CD4-positive, alpha-beta T cell treated with Interleukin-2 at 100 ng/mL for 4 hours (primary cell): ENCODE data around the gene CDX2.

Experiments
- DNase-seq: peaks from one replicate; pipeline ENCODE4 v3.0.0-alpha.2; 2020; ENCODE audit warnings: low spot score

The CDX2 gene

DNA sequence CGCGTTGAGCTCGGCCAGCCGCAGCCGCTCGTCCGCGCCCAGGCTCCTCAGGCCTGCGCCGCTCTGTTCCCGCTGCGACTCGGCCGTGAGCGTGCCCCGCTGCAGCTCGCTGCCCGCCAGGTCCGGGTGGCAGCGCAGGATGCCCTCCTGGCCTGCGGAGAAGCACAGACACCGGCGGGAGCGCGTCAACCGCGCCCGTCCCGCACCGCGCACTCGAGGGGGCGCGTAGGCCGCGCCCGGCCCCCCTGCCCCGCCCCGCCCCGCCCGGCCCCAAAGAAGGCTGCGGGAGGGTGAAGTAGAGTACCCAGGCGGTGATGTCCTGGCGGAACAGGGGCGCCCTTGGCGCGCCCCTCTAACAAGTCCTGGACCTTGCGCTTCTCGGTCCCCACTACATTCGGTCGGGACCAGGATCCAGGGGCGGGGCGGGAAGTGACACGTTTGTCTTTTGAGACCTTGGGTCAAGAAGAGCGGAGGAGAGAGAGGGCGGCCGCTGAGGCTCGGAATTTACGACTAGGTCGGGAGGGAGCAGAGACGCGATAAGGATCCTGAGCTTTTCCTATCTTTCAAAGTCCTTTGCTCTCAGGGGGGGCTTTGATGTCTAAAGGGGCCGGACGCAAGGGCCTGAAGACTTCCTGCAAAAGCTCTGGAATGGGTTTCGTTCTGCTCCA is 9.3 kb upstream of the CDX2 start:
- no peak for DNase-seq

DNA sequence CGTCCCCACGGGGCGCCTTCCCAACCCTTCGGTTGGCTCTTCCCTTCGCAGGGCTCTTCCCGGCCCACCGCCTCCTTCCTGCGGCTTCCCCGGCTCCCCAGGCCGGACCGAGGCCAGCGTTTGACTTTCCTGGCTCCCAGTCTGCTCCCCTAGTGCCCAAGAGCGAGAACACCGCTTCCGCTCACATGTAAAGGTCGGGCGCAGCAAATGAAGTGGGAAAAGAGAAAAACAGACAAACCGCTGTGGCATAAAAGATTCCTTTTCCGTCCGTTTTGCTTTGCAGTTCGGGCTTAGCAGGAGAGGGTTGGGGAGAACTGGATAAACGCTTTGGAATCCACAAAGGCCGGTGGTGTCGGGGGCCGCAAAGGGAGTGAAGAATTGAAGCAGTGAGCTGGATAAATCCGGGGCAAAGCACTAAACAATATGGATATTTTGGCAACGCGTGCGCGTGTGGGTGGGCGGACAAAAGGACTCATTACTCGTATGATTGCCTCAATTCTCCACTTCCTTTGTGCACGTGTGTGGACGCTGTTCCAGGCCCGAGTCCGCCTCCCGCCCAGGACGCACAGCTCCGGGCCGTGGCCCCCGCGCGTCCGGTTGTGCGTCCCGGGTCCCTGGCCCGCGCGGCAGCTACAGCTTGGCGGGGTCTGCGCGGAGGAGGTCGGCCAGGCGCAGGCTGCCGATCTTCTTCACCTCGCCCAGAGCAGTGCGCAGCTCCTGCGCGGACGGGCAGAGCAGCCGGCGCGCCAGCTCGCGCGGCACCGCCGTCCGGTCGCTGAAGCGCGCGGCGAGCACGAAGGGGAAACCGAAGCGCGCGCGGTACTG is 8.6 kb upstream of the CDX2 start:
- DNase-seq, result no peak

DNA sequence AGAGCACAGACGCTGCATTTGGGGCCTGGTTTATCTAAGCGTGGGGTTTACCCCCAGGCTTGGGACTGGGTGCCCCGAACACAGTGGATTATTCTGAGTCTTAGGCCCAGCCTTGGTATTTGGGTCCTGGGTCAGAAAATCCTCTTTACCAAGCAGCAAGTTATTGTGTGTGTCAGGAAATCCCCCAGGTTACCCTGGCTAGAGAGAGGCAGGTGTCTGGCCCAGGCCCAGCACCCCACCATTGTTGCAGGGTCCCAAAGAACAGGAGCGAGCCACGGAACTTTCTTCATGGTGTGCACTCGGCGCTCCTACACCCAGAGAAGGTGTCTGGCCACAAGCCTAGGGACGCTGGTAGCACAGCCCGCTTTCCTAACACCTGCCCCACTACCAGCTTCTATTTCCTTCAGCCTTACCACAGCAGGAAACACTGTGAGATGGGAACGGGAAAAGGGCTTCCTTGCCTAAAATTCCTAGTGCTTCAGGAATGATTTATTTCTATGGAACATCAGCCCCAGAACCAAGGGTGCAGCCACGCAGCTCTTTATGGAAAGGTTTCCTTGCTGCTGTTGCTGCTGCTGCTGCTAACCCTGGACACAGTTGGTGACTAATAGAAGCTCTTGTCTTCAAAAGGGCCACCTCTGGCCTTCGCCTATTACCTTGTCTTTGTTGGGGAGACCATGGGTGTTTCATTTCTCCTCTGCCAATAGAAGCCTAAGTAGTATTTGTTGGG is 7.4 kb upstream of the CDX2 start:
- DNase-seq, result no peak

DNA sequence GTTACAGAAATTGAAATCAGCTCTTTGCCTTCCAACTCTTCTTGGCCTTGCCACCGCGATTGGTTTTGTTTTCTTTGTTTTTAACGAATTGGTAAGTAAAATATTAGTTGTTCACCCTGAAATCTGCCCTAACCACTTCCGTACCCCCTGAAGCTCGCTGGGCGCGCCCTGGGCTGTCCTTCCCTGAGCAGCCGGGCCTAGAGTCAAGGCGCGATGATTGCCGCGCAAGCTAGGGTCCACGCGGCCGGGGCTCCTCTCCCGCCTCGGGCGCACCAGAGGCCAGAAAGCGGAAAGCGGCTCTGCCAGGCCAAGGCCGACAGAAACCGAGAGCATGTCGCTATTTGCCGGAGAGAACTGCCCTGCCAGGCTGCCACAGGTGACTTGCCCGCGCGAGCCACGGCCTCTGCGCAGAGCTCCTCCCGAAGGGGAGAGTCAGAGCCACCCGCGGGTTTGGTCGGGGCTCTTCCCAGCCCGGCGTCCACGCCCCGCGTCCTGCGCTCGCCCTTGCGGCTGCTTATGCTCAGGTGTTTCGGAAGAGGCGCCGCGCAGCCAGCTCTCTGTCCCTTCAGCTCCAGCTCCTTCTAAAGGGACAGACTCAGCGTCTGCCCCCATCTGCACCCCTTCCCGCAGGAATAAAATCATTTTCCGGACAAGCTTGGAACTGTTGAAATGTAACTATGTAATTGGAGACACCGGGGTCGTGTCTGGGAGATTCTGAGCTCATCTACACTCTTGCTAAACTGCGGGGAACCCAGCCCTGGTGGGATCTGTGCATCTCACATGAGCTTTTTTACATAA is 6.6 kb upstream of the CDX2 start:
- no peak for DNase-seq

DNA sequence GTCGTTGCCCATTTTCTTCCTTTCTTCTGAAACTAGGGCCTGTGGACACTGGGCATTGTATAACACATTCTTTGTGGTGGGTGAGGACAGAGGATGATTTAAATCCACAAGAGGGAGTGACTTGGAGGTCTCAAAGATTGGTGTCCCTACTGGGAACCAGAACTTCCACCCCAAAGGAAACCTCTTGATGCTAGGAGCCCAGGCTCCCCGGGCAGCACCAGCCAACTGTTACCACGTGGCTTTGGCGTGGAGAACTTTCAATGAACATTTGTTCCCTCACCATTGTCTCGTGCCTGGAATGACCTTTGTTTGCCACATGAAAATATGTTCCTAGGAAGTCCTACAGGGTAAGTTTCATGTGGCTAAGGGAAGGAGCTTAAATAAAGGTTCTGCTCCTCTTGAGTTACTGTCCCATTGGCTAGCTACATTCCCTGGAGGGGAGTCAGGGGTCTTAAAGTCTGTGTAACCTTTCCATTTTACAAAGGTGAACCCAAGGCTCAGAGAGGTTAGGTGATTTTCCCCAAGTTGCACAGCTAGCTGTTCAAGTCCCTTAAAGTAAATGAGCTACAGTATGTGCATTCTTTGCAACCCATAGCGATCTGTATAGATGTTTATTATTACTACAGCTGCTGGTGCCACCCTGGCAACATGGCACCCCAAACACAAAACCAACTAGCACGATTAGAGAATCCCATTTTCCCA is 5.0 kb upstream of the CDX2 start:
- DNase-seq, result no peak

DNA sequence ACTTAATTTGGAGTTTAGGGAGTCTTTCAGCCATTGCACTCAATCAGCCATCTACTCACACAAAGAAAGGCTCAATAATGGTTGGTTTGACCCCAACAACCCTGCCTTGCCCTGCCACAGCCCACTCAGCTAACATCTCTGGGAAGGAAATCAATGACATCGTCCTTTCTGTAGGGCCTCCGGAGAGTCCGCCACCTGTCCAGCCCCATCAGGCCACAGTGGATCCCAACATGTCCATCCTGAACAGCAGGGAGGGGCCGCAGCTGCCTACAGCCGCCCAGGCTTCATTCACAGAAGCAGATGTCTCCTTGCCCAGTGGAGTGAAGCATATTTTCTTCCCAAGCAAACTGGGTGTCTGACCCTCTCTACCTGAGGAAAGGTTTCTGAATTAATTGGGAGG is 4.2 kb upstream of the CDX2 start:
- DNase-seq, result no peak

DNA sequence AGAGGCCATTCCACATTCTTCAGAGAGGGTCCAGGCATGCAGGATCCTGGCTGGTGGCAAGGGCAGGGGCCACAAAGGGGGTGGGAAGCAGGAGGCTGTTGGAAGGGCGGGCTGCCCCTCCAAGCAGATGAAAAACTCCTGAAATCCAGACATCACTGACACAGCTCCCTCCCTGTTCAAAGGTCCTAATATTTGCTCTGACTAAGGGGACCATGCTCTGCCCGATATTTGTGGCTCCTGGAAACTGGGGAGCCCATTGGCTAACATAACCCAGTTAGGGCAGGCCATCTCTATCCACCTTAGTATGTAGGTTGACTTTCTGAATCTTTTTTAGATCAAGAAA is 3.3 kb upstream of the CDX2 start:
- no peak for DNase-seq

DNA sequence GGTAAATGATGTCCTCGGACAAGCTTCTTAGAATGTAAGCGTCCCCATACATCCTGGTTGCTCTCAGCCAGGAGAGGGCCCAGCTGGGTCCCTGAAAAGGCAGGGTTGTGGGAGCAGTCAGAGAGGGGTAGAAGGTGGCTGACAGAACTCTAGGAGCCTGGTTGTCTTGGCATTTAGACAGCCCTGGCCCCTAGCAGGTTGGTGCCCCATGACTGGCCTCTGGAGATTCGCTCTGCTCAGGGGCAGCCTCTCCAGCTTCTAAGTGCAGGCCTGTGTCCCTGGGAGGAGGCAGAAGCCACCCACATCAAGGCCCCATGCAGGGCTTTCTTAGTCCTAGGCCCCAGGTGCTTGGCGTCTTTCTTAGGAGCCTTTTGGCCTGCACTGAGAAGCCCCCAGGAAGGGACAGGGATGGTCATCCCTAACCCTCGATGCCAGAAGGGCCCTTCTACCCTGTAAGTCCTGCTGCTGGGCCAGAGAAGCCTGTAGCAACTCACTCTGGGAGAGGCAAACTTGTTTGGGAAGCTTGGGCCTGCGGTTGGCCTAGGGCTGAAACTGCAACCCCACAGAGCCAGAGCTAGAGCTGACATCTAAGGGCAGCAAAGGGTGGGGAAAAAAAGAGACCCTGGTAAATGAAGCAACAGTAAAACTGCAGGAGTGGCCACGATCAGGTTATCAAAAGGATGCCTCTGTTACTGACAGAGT is 2.8 kb upstream of the CDX2 start:
- DNase-seq, result no peak

DNA sequence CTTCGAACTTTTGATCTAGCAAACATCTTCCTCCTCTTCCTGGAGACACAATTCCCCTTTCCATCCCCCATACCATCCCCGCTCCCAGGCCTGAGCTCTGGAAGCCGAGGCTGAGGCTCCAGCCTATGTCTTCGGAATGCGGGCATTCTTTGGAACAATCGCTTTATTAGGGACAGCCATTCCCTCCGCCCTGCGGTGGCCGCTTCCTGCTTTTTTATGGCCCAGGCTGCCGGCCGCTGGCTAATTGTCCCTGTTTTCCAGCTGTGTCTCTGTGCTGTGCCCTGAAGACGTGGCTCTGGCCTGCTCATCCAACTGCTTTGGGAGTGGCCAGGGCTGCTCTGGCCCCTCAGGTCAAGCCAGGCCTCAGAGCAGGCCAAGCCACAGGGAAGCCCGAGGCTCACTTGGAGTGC is 2.1 kb upstream of the CDX2 start:
- no peak for DNase-seq

DNA sequence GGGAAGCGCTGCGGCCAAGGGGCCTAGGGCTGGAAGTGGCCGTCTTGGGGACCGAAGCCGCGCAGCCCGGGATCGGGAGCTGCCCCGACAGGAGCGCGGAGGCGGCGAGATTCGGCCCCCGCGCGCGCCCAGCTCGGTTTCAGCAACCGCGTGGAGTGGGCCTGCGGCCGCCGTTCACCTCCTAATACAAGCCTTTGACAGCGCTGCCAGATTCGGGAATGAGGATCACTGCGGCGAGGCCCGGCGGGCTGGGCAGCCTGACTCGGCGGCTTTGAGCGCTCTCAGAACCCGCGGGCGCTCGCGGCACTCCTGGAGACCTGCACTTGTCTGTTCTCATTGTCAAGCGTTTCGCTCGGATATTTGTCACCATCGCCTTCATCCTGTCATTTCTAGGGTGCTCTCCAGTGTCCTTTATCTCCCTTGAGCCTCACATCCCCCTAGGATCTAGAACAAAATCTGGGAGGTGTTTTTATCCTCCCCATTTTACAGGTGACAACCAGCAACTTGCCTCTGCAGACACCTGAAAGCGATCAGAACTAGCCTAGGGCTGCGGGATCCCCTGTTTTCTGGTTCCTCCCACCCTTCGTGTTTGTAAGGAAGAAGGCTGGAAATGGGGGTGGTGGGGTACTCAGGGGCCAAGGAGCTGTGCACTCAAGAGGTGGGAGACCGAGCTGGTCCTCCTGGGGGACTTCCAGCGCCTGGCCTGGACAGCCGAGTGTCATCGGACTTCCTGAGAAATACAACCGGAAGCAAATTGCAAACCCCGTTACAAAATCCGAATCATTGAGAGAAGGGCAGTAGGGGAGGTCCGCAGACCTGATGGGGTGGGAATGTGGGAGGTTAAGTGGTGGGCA is 1.5 kb upstream of the CDX2 start:
- no peak for DNase-seq

DNA sequence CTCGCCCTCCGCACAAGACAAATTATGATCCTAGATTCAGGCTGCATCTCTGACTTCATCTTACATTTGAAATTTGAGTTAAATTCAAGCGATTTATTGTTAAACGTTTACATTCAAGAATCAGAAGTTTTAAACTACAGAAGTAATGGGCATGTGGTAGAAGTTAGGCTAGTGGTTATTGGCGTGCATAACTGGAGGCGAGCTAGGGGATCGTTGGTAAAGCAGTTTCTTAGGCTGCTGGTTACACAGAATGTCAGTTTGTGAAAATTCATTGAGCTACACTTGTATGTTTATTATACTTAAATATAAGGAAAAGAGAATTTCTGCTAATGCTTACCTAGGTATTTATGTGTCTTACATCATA is 733 bp upstream of the CDX2 start:
- DNase-seq, result no peak

DNA sequence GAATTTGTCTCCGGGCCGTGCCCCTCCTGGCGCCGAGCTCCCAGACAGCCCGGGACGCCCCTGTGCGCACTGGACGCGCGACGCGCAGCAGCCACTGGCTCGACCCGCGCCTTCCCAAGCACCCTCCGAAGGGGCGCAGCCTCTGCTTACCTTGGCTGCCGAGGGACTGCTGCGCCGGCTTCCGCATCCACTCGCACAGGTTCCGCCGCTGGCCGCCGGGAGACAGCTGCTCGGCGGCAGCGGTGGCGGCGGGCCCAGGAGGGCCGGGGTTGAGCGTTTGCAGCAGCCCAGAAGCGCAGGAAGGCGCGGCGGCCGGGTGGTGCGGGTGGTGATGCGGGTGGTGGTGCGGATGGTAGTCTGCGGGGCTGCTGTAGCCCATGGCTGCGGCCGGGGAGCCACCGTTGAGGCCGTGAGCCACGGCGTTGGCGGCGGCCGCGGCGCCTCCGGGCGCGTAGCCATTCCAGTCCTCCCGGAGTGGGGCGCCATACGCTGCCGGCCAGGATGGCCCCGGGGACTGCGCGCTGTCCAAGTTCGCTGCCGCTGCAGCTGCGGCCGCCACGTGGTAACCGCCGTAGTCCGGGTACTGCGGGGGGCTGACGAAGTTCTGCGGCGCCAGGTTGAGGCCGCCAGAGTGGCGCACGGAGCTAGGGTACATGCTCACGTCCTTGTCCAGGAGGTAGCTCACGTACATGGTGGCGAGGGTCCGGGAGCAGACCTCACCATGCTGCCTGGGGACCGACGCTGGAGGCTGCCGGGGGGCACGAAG is 616 bp downstream of the CDX2 start:
- no peak for DNase-seq

DNA sequence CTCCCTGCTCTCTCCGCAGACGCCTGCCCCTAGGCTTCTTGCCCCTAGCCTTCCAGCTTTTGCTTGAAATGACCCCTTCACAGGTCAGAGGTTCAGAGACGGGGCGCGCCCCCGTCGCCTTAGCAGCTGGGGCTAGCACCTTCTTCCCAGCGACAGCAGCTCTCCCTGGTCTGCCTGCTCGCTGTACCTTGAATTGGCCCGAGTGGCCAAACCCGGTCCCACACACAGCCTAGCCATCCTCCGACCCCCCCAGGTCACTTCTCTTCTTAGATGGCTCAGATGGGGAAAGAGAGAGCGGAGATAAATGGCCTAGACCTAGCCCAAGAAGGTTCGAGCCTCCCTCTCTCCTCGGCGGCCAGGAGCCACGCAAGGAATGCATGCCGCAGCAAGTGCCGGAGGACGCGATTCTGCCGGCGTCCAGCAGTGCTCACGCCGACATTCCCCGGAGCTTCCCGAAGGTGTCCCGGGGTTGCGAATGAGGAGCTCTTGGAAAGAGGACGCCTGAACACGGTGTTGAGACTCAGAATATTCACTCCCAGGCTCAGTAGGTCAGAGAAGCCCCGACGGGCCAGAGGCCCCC is 1.3 kb downstream of the CDX2 start:
- DNase-seq, result no peak

DNA sequence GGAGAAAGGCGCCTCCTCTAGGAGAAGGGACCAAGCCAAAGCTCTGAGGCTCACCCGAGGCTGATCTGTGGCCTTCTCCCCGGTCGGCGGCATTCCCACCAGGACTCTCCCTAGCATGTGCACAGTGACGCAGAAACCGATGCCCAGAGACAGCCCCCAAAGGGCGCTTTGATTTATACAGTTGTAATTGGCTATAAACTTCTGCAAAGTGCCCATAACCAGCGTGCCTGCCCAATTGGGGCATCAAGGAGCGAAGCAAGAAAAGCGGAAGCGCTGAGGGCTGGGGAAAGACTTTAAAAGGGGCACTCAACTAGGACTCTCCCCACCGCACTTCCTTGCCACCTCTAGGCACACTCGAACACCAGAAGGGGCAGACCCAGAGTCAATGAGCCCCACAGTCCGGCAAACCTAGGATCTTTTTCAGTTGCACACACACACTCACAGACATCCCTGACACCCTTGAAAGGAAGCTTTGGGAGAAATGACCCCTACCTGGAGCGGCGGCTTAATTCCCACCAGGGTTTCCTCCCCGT is 1.8 kb downstream of the CDX2 start:
- no peak for DNase-seq

DNA sequence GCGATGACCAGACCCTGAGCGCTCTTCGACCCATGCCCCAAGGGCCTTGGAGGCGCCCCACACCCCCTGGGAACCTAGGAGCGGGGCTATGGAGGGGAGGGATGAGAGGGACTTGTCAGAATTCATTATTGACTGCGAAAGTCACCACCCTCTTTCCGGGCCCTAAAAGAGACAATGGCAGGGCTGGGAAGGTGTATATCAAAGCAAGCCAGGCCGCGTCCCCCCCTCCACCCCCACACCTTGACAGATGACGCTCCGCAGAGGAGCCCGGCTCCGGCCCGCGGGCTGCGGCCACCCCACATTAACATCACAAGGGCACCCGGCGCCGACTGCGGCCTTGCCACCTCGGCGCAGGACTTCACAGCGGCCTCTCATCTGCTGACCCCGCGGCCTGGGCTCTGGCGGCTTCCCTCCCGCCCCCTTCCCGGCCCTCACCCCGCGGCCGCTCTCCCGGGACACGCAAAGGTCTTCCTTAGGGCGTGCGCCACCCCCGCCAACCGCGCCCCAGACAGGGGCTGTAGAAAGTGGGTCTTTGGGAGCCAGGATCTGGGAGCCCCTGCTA is 2.4 kb downstream of the CDX2 start:
- DNase-seq, result no peak

DNA sequence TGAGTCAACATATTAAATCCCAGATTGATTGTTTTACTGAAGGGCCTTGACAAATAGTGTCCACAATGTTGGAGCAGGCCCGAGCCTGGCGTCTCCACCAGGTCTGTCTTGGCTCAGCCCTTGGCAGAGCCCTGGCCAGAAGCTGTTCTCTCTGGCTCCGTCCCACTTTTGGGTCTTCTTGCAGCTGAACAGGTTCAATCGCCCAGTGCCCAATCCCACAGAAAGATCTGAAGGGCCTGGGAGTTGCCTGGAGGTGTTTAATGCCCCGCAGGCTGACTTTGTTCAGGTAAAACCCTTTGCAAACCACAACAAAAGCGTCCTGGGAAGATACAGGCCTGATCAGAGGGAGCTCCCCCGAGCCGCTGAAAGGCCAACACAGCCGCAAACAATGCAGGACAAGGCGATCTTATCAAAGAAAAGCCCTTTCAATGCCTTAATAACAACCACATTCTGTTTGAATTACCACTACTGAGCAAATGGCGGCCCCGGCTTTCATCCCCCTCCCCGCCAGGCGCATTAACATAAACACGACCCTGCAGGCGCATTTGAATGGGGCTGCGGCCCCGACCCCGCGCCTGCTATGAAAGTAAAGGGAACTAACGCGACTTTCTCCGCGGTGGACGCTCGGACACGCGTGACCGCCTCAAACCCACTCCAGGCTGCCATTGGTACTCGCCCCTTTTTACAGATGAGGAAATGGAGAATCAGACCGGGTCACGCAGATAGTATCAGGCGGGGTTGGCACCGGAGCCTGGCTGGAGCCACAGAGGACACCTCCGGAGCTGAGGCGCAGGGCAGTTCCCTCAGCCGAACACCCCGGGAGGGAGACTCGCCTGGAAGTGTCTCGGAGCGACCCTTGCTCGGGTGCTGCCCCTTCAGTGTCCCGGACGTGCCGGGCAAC is 3.1 kb downstream of the CDX2 start:
- no peak for DNase-seq

DNA sequence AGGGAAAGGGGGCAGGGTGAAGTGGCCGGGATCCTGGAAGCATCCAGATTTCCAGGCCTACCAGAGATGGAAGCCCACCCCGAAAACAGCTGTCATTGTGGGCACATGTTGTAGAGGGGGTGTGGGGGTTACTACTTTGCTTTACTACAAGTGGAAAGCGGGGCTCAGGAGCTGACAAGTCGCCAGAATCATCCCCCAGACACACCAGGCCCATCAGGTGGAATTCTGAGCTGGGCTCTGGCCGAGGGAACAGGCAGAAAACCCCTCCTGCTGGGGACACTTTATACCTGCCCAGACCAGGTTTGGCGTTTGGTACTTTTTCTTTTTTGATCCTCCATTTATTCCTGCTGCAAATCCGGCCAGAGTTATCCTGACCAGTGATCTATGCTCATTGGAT is 3.8 kb downstream of the CDX2 start:
- no peak for DNase-seq
